Measurements from ENCODE around the gene POLR2E.

- TF ChIP-seq, protein P1, sequence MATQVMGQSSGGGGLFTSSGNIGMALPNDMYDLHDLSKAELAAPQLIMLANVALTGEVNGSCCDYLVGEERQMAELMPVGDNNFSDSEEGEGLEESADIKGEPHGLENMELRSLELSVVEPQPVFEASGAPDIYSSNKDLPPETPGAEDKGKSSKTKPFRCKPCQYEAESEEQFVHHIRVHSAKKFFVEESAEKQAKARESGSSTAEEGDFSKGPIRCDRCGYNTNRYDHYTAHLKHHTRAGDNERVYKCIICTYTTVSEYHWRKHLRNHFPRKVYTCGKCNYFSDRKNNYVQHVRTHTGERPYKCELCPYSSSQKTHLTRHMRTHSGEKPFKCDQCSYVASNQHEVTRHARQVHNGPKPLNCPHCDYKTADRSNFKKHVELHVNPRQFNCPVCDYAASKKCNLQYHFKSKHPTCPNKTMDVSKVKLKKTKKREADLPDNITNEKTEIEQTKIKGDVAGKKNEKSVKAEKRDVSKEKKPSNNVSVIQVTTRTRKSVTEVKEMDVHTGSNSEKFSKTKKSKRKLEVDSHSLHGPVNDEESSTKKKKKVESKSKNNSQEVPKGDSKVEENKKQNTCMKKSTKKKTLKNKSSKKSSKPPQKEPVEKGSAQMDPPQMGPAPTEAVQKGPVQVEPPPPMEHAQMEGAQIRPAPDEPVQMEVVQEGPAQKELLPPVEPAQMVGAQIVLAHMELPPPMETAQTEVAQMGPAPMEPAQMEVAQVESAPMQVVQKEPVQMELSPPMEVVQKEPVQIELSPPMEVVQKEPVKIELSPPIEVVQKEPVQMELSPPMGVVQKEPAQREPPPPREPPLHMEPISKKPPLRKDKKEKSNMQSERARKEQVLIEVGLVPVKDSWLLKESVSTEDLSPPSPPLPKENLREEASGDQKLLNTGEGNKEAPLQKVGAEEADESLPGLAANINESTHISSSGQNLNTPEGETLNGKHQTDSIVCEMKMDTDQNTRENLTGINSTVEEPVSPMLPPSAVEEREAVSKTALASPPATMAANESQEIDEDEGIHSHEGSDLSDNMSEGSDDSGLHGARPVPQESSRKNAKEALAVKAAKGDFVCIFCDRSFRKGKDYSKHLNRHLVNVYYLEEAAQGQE (IDR thresholded peaks at IDR 0.05; ENCODE audit: insufficient replicate concordance, low read depth): no peak
- no peak for TF ChIP-seq POLR2AphosphoS5 (IDR thresholded peaks at IDR 0.05; ENCODE audit: low read depth)
- TF ChIP-seq, protein P2, sequence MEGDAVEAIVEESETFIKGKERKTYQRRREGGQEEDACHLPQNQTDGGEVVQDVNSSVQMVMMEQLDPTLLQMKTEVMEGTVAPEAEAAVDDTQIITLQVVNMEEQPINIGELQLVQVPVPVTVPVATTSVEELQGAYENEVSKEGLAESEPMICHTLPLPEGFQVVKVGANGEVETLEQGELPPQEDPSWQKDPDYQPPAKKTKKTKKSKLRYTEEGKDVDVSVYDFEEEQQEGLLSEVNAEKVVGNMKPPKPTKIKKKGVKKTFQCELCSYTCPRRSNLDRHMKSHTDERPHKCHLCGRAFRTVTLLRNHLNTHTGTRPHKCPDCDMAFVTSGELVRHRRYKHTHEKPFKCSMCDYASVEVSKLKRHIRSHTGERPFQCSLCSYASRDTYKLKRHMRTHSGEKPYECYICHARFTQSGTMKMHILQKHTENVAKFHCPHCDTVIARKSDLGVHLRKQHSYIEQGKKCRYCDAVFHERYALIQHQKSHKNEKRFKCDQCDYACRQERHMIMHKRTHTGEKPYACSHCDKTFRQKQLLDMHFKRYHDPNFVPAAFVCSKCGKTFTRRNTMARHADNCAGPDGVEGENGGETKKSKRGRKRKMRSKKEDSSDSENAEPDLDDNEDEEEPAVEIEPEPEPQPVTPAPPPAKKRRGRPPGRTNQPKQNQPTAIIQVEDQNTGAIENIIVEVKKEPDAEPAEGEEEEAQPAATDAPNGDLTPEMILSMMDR (IDR thresholded peaks at IDR 0.05; ENCODE audit: insufficient read depth, low read length): no peak
- TF ChIP-seq GABPA (IDR thresholded peaks at IDR 0.05; ENCODE audit: low read depth): no peak
- no peak for TF ChIP-seq SPI1 (IDR thresholded peaks at IDR 0.05; ENCODE audit: borderline replicate concordance, low read depth)
Observed at GRCh38 chr19:1135454-1135853, 40.3 kb upstream of the POLR2E start.
